ENCODE results near the gene PTPRF. TPM values are rescaled to one million over a fixed set of nuclear protein-coding genes. Genes with fewer than 3 reads are reported as not detected.

Gene PTPRF
- total RNA-seq, 1 donor from 2014 or later: 36.4 TPM

- DNase-seq (ENCODE audit: low spot score): no peak
These were observed 74.5 kb downstream of the PTPRF start for GRCh38 chr1:43605157-43605556.

GRCh38 chr1:43605766-43606165, 75.1 kb downstream of the PTPRF start:
- no peak for DNase-seq (ENCODE audit: low spot score)

GRCh38 chr1:43606624-43607023, 75.9 kb downstream of the PTPRF start:
- DNase-seq (ENCODE audit: low spot score): no peak

GRCh38 chr1:43608827-43609226, 78.1 kb downstream of the PTPRF start:
- DNase-seq (ENCODE audit: low spot score): no peak

GRCh38 chr1:43610339-43610738, 79.7 kb downstream of the PTPRF start:
- DNase-seq (ENCODE audit: low spot score): no peak

GRCh38 chr1:43611950-43612349, 81.3 kb downstream of the PTPRF start:
- DNase-seq (ENCODE audit: low spot score): no peak

- DNase-seq (ENCODE audit: low spot score): no peak
These were observed 81.7 kb downstream of the PTPRF start for GRCh38 chr1:43612406-43612805.

GRCh38 chr1:43613075-43613942, 82.6 kb downstream of the PTPRF start:
- no peak for DNase-seq (ENCODE audit: low spot score)

- DNase-seq (ENCODE audit: low spot score): no peak
These were observed 83.5 kb downstream of the PTPRF start for GRCh38 chr1:43614211-43614610.

GRCh38 chr1:43614891-43615290, 84.2 kb downstream of the PTPRF start:
- no peak for DNase-seq (ENCODE audit: low spot score)

- DNase-seq (ENCODE audit: low spot score): no peak
These were observed 85.7 kb downstream of the PTPRF start for GRCh38 chr1:43616383-43616782.

- no peak for DNase-seq (ENCODE audit: low spot score)
These were observed 86.3 kb downstream of the PTPRF start for GRCh38 chr1:43617011-43617410.

- DNase-seq (ENCODE audit: low spot score): no peak
These were observed 87.0 kb downstream of the PTPRF start for GRCh38 chr1:43617668-43618067.

GRCh38 chr1:43618521-43619313, 88.0 kb downstream of the PTPRF start:
- DNase-seq (ENCODE audit: low spot score): no peak

GRCh38 chr1:43619314-43619790, 88.7 kb downstream of the PTPRF start:
- no peak for DNase-seq (ENCODE audit: low spot score)

GRCh38 chr1:43619996-43620920, 89.6 kb downstream of the PTPRF start:
- DNase-seq (ENCODE audit: low spot score): no peak

GRCh38 chr1:43620956-43621355, 90.3 kb downstream of the PTPRF start:
- no peak for DNase-seq (ENCODE audit: low spot score)

- DNase-seq (ENCODE audit: low spot score): no peak
These were observed 90.7 kb downstream of the PTPRF start for GRCh38 chr1:43621386-43621785.

GRCh38 chr1:43621861-43622260, 91.2 kb downstream of the PTPRF start:
- no peak for DNase-seq (ENCODE audit: low spot score)

GRCh38 chr1:43622471-43622870, 91.8 kb downstream of the PTPRF start:
- no peak for DNase-seq (ENCODE audit: low spot score)
